ENCODE measurements around the gene TOP1. TPM values are rescaled to one million over a fixed set of nuclear protein-coding genes. Genes with fewer than 3 reads are reported as not detected.

The TOP1 gene
- total and polyA plus RNA-seq, 2 of the 4 experiments (the other 2 are of a cell fraction) = 14.0 to 21.5 TPM

DNA sequence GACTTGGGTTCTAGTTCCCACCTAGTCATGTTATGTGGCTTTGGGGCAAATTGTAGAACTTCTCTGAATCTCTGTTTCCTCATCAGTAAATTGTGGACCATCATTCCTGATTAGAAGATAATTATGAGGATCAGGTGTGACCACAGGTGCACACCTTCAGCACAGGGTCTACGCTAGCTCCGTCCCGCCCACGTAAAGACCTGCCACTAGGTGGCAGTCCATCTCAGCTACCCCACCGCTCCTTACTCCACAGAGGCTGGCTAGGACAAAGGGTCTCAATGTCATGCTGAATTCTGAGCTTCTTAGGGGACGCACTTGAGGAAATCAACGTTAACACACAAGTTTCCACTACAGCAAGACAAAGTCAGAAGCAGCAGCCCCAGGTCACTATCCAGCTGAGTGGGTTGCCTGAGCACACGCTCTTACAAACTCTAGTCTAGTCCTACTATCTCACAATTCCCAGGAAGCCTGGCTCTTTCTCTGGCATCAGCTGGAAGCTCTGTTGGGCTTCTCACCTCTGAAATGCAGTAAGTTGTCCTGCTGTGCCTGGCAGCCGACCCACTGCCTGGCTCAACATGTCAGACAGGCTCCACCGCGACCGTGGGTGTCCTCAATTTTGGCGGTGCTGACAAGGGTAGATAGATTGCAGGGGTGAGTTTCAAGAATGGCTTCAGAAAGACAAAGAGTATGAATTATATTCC lies 106.7 kb downstream of the TOP1 start (continued):
- TF ChIP-seq BHLHE40 (IDR thresholded peaks at IDR 0.05; ENCODE audit: low read depth, low read length) = no peak

DNA sequence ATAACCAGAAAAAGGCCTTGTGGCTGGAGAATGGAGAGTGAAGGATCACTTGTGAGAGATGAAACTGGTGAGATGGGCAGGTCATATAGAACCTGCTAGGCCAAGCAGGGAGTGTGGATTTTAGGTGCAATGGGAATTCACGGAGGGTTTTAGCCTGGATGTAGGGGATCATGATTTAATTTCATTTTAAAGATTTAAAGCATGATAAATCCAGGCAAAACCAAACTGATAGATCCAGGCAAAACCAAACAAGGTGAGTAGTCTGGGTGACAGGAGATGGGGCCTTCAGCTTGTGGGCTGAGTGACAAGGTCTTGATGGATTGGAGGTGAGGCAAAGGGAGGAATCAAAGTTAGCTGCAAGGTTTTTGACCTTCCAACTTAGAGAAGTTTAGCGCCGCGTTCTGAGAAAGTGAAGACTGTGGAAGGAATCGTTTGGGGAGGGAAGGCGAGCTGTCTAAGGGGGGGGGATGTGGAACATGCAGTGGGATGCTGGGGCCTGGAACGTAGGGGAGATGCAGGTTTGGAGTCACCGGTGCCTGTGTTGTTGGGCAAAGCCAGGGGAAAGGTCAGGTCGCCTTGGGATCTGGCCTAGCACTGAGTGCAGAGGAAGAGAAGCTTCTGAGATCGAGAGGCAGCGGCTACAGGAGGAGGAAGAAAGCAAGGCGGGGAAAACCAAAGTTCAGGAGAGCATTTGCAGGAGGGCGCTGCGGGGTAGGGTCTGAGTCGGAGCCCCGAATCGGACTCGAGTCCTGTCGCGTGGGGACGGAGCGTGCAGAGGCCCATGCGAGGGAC lies 107.5 kb downstream of the TOP1 start:
- peak overlapping the region; percentile 69; the same call in 1 of the 2 replicates for H3K4ac ChIP-seq (ENCODE audit: low read depth, low read length)
- H3K36me3 ChIP-seq (ENCODE audit: control insufficient read depth, insufficient read depth, low read length) = no peaks in the 10 kb centered on the region
- BruUV-seq (replicated peaks) = no TSS peak
- DNase-seq (no peak), ATAC-seq (ENCODE audit: low read depth) (no peak)
- H2BK120ac ChIP-seq (ENCODE audit: low read depth, low read length) = 0 out of 2 replicates have a peak overlapping the region, but pooled peaks have one; percentile 14
- in situ Hi-C loops (cut with MboI; ENCODE audit: low sequenced_read_pairs) (no loop called here), intact Hi-C loops (cut with micrococcal nuclease) (loop anchor here (1.0 to 5.0 kb wide), 3 partner anchors 191 to 556 kb away; partner anchors contain the start of gene LPIN3), dilution Hi-C loops (cut with HindIII; ENCODE audit: low sequenced_read_pairs, unreplicated experiment) (no loop called here)
- peak overlapping the region; percentile 98 for H2AFZ ChIP-seq (replicated peaks; ENCODE audit: low read length, poor library complexity)
- H3K27ac ChIP-seq (ENCODE audit: insufficient read depth, low read length) = peak overlapping the region; percentile 79
- H3K4me1 ChIP-seq (ENCODE audit: control insufficient read depth, insufficient read depth, low read length) = peaks cover 16% of the 10 kb centered on the region
- H2BK5ac ChIP-seq (ENCODE audit: low read depth, low read length, poor library complexity, severe bottlenecking) = peak overlapping the region; percentile 41
- H3K9ac ChIP-seq (ENCODE audit: low read depth, low read length) = peak overlapping the region; percentile 80
- H3K79me1 ChIP-seq (ENCODE audit: low read depth in 1 of 2, low read length in 2 of 2) = peaks cover 9 to 33% of the 10 kb centered on the region in 2 experiments; a peak in 3 of 4 replicates
- H3K18ac ChIP-seq (ENCODE audit: low read depth, low read length) = 0 out of 2 replicates have a peak overlapping the region, but pooled peaks have one; percentile 5
- H2AK9ac ChIP-seq (replicated peaks; ENCODE audit: low read depth, low read length, poor library complexity) = peak overlapping the region; percentile 92
- peak overlapping the region; percentile 98 for H3K4me3 ChIP-seq (ENCODE audit: insufficient read depth, low read depth, low read length)
- peaks cover 25% of the 10 kb centered on the region for H3K9me1 ChIP-seq (ENCODE audit: insufficient read depth, low read length)
- H3K14ac ChIP-seq (replicated peaks; ENCODE audit: low read depth, low read length) = peak overlapping the region; percentile 17; the same call in 1 of the 2 replicates
- H4K5ac ChIP-seq (ENCODE audit: low read depth, low read length) = peak overlapping the region; percentile 76
- no peaks in the 10 kb centered on the region for H3K27me3 ChIP-seq (ENCODE audit: control insufficient read depth, insufficient read depth, low read length)
- H4K8ac ChIP-seq (ENCODE audit: low read depth in 2 of 2, low read length in 2 of 2) = peak overlapping the region; percentile 80 to 87
- peak overlapping the region; percentile 96 for H3K4me2 ChIP-seq (ENCODE audit: low read depth, low read length)
- ChIA-PET POLR2A (ENCODE audit: unreplicated experiment) (no interaction called here), CTCF (interaction anchor here (0.6 to 2.0 kb wide), 3 partner anchors 191 to 275 kb away, joined by 3 to 9 read pairs (median 4); partner anchors contain the start of gene LPIN3)
- H3K9me3 ChIP-seq (ENCODE audit: control insufficient read depth, insufficient read depth, low read length) = no peaks in the 10 kb centered on the region
- H2AK5ac ChIP-seq (ENCODE audit: low read depth, low read length) = peak overlapping the region; percentile 53; the same call in 1 of the 2 replicates
- no peak overlapping the region; the same call in 2 of the 3 replicates for H2BK15ac ChIP-seq (ENCODE audit: low read depth, low read length)
- H3K56ac ChIP-seq (ENCODE audit: extremely low read depth, insufficient read depth, low read length) = no peak overlapping the region; the same call in 1 of the 2 replicates
- no peak overlapping the region for H2BK20ac ChIP-seq (ENCODE audit: low read depth, low read length)
- WGBS, 2 experiments (ENCODE audit: extremely low coverage in 2 of 2, insufficient read length in 1 of 2) = 39% methylated on average over 22 of the region's 23 CpGs; no CpG with 5 or more reads in 1 of the 2 experiments
- H4K20me1 ChIP-seq (ENCODE audit: insufficient read depth, low read length) = peaks cover 28% of the 10 kb centered on the region
- peak overlapping the region; percentile 18; the same call in 1 of the 2 replicates for H3K23ac ChIP-seq (ENCODE audit: low read depth, low read length)
- peak overlapping the region; percentile 29 for H4K91ac ChIP-seq (ENCODE audit: insufficient read depth, low read depth, low read length)
- TF ChIP-seq MAZ (IDR thresholded peaks at IDR 0.05; ENCODE audit: borderline replicate concordance, low read depth, low read length) (no peak), MXI1 (IDR thresholded peaks at IDR 0.05; ENCODE audit: borderline replicate concordance, low read depth, low read length) (no peak), RCOR1 (IDR thresholded peaks at IDR 0.05; ENCODE audit: insufficient replicate concordance, low read length) (no peak), CHD1 (IDR thresholded peaks at IDR 0.05; ENCODE audit: low read depth, low read length) (no peak), BHLHE40 (IDR thresholded peaks at IDR 0.05; ENCODE audit: low read depth, low read length) (no peak), POLR2A (IDR thresholded peaks at IDR 0.05; ENCODE audit: low read depth, low read length) (no peak), CEBPB (IDR thresholded peaks at IDR 0.05; ENCODE audit: low read depth, low read length) (no peak)
